Fibroblast of gingiva (primary cell): ENCODE results near the gene C2orf49.

Experiments used
- DNase-seq: peaks from one replicate; pipeline ENCODE4 v3.0.0-alpha.2; 2011; ENCODE audit warnings: low read depth

C2orf49 gene

GRCh38 chr2:105337122-105338019 lies at the start of gene C2orf49:
TSS of gene C2orf49 (plus strand) at chr2:105337540. CDS start at chr2:105337588, 48 bp downstream.
- peak; percentile 74 for DNase-seq

- no peak for DNase-seq
These were observed 49.6 kb upstream of the C2orf49 start for GRCh38 chr2:105287692-105288091.

GRCh38 chr2:105288133-105288532 lies 49.2 kb upstream of the C2orf49 start:
- no peak for DNase-seq

GRCh38 chr2:105290981-105291660 lies 46.2 kb upstream of the C2orf49 start:
- no peak for DNase-seq

GRCh38 chr2:105291981-105292380 lies 45.4 kb upstream of the C2orf49 start:
- no peak for DNase-seq

- DNase-seq, result no peak
These were observed 43.3 kb upstream of the C2orf49 start for GRCh38 chr2:105294046-105294445.

- DNase-seq, result peak; percentile 68
These were observed 42.4 kb upstream of the C2orf49 start for GRCh38 chr2:105294844-105295481.

GRCh38 chr2:105296017-105296611 lies 41.2 kb upstream of the C2orf49 start:
- no peak for DNase-seq

GRCh38 chr2:105297216-105297615 lies 40.1 kb upstream of the C2orf49 start:
- DNase-seq, result no peak

- no peak for DNase-seq
These were observed 39.3 kb upstream of the C2orf49 start for GRCh38 chr2:105298017-105298416.

- DNase-seq, result no peak
These were observed 38.0 kb upstream of the C2orf49 start for GRCh38 chr2:105299290-105299689.

GRCh38 chr2:105301646-105302045 lies 35.7 kb upstream of the C2orf49 start:
- no peak for DNase-seq

GRCh38 chr2:105307146-105307545 lies 30.2 kb upstream of the C2orf49 start:
- DNase-seq, result no peak

GRCh38 chr2:105307550-105307949 lies 29.8 kb upstream of the C2orf49 start:
- DNase-seq, result no peak

GRCh38 chr2:105307962-105308361 lies 29.4 kb upstream of the C2orf49 start:
- no peak for DNase-seq

- DNase-seq, result no peak
These were observed 28.8 kb upstream of the C2orf49 start for GRCh38 chr2:105308382-105309146.

- DNase-seq, result no peak
These were observed 28.2 kb upstream of the C2orf49 start for GRCh38 chr2:105309147-105309545.

GRCh38 chr2:105313877-105314276 lies 23.5 kb upstream of the C2orf49 start:
- no peak for DNase-seq

- no peak for DNase-seq
These were observed 22.0 kb upstream of the C2orf49 start for GRCh38 chr2:105315314-105315713.

GRCh38 chr2:105317937-105318336 lies 19.4 kb upstream of the C2orf49 start:
- no peak for DNase-seq

GRCh38 chr2:105320651-105321215 lies 16.6 kb upstream of the C2orf49 start:
- DNase-seq, result no peak
